Right forelimb (tissue), 1 donor: ENCODE results near the gene EPHB1.

ENCODE experiments used
- DNase-seq: peaks from one replicate; pipeline ENCODE4 v3.0.0-alpha.2; 2018

The EPHB1 gene

DNA sequence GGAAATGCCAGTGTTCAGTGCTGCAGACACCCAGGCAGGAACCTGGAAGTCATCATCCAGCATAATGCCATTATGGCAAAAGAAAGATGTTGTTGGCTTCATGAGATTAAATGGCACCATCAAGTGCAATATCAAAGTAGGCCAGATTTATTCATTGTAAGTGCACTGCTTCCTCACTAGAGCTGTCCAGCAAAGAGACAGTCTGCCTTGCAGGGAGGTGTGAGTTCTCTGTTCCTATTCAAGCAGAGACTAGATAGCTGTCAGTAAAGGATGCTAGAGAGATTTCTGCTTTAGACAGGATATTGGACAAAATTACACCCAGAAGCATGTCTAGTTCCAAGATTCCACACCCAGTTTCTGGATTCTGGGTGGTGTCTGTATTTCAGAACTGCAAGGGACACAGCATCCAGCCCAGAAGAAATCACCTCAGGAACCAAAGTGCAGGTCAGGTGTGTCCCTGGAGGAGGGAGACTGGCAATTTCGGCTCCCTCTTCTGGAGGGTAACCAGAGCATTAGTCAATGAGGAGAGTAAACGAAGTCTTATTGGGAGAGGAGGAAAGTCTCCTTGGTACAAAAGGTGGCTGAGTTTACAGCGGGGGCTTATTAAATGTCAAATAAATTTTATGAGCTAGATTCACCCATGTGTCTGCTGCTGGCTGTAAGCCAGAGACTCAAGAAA lies 377.3 kb downstream of the EPHB1 start:
- no peak for DNase-seq

DNA sequence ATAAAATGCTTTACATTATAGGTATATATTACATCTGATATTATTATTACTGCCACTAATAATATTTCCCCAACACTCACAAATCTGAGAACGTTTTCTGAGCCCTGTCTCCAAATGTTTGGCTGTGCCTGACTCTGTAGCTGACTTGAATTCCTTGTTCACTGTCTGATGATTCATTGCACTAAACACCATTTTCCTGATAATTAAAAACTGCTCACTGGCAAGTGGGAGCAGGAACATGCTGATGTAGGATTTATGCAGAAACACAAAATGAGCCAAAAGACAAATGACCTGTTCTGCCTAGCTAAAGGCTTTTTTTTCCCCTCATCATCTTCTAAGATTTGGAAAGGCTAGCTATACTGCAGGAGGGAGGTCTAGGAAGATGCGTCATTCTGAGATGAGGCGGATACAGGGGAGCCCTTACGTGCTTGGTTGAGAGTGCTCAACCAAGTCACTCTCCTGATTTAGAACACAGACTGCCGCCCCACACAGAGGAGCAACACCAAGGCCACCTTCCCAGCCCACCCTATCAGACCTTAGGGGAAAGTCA lies 380.7 kb downstream of the EPHB1 start:
- no peak for DNase-seq

DNA sequence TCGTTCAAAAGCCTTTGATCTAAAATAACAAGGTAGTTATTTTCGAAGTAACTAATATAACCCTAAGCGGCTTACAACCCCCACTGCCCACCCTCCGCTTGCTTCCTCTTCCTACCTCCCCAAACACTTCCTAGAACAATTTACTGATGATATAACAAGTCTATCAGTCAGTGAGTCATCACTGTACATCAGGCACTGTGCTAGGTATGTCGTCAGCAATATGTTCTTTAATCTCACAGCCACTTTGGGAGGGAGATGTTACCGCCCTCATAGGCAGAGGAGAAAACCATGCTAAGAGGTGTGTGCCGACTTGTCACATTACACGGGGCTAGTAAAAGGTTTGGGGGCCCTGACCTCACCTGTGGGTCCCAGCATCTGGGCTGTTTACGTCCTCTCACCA lies 381.8 kb downstream of the EPHB1 start:
- DNase-seq: no peak

DNA sequence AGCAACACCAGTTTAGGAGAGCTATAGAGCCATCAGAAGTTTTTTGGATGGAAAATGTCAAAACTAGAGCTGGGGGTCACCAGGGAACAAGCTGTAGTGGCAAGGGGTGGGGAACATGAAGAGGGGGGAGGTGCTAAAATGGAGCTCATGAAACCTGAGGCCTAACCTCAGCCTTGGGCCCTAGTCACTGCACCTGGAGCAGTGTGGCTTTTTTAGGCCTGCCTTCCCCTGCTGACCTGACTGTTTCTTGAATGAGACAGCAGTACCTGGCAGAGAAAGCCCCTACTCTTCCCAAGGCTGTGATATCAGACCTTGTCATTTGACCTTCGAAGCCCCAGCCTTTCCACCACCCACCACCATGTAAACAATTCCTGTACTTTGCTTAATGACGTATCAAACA lies 383.5 kb downstream of the EPHB1 start:
- DNase-seq: no peak

DNA sequence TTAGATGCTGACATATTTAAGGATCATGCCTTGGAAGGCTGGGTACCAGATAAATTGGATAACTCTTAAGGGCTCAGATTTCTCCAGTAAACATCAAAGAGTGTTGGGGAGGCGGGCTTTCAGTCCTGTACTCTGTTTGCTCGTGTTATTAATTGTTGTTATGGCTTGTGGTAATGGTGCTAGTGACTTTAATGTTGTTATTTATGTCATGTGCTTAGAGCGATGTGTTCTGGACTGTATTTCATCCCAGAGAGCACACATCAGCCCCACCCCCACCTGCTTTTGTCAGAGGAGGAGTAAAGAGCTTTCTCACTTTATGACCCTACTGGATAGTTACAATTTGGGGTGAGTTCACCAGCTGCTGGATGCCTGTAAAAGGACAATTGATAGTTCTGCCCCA lies 386.3 kb downstream of the EPHB1 start:
- no peak for DNase-seq

DNA sequence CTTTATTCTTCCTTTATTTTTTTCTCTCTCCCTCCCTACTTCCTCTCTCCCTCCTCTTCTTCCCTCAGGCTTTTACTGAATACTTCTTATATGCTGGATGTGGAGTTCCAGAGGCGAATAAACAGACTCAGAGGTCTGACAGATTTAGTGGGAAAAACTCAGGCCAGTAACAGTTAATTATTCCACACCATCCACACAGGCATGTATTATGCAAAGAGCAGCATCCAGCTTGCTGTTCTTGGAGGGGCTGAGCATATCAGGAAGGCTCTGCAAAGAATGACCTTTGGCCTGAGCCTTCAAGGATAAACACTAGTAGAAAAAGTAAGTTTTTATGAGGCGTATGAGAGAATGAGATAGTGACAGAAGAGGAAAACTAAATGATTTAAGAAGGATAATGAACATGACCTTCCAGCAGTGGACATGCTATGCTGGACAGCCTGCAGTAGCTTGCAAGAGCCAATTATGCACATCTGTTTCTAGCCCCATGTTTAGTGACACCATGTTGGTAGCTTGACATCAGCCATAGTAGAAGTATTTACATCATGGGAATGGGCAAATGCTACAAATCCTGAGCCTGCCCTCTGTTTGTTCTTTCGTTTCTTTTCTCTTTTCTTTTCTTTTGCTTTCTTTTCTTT lies 387.4 kb downstream of the EPHB1 start:
- no peak for DNase-seq

DNA sequence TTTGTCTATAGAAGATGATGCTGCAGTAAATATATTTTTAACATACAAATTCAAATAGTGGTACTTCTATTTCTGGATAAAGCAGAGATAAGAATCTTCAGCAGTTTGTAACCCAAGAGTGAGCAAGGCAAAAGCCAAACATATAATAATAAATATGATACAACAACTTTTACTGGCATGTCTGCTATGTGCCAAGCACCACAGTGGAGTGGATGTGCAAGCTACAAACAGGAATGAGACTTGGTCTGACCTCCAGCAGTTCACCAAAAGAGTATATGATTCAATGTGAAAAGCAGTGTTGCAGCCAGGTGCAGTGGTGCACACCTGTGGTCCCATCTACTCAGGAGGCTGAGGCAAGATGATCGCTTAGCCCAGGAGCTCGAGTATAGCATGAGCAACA lies 395.6 kb downstream of the EPHB1 start:
- no peak for DNase-seq

DNA sequence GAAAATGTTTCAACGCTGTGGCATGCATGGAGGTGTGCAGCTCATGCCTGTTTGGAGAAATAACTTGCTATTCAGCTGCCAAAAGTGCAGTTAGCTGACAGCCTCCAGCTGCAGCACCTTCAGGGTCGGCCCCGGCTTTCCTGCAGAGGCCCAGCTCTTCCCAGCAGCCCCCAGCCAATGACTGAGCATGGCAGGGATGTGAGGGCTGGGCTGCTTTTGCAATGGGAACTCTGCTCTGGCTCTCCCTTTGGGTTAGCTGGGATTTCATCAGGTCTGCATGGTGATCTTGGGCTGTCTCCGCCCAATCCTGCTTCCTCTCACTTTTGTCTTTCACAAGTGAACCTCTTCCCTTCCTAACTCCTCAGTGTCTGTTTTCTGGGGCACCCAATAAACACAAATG lies 396.6 kb downstream of the EPHB1 start:
- DNase-seq: no peak

DNA sequence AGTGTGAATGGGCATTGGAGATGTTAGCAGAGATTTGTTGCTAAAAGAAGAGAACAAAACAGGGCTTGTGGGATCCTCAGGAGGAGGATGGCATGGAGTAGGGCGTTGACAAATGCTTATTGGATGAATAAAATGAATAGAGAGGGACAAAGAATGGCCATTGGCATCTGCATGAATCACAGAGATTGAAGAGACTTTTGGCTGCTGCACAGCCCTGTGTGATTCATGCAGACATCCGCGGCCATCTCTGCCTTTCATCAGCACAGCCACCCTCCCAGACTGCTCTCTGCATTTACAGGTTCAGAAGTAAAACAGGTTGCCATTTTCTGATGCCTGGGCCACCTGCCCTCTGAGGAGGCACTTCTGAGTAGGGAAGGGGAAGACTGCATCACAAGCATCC lies 397.9 kb downstream of the EPHB1 start:
- DNase-seq: no peak

DNA sequence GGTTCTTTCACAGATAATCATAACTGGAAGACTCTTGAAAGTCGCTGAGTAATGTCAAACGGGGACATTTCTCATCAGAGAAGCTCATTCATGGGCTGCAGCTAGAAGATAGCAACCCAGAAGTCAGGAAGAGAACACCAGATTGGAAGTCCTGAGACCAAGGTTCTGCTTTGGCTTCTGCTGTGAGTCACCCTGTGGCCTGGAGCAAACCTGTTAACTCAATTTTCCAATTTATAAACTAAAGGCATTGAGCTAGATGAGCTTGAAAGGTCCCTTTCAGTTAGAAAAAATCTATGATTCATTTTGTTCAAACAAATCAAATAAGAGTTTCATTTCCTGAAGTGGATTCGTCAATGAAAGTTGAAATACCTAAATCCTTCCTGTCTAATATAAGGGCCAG lies 402.2 kb downstream of the EPHB1 start:
- DNase-seq: no peak

DNA sequence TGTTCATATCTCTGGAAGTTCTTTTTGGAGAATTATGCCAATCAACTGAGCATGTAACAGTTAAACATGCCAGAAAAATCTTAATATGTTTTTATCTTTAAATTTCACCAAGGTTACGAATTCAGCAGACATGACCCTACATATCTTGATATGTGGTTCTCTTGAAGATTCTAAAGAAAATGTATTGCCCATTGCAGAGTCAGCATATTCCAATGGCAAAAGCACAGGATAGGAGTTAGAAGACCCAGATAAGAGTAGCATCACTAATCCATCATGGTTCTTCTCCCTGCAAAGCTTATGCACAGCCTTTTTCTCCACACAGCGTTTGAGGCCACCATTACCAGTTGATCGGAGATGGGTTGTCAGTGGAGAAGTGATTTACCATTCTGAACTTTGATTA lies 402.8 kb downstream of the EPHB1 start:
- no peak for DNase-seq

DNA sequence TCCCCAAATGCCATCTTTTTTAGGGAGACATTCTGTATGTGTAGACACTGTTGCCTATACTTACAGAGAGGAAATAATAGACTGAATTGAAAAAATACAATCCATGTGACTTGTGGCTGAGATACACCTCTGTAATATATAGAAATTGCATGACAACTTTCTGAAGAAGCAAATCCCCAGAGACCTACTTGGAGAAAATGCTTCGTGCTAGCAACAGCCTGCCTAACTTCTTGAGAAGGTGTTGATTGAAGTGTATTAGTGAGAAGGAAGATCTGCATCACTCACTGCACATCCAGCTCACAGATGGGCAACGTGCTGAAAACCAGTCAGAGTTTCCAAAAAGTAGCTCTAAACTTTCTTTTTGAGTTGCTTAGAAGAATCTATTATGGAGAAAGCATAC lies 404.1 kb downstream of the EPHB1 start:
- no peak for DNase-seq

DNA sequence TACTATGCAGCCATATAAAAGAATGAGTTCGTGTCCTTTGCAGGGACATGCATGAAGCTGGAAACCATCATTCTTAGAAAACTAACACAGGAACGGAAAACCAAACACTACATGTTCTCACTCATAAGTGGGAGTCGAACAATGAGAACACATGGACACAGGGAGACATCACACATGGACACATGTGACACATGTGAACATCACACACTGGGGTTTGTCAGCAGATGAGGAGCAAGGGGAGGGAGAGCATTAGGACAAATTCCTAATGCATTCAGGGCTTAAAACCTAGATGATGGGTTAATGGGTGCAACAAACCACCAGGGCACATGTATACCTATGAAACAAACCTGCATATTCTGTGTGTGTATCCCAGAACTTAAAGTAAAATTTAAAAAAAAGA lies 408.0 kb downstream of the EPHB1 start:
- DNase-seq: no peak

DNA sequence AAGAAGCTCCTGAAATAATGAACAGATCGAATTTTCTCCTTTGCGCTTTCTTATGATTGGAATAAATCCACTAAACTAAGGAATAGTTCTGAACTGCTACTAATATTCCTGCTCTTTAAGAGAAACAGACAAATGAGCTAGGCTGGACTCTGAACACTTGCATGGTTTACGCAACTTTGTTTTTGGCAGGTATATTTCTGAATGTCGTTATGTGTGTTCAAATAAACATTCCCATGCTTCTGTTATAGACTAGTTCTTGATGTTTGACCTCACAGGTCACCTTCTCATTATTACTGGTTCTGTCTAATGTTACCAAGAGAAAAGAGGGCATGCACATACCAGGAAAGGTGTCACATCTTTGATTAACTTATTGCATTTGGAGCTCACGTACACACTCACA lies 418.2 kb downstream of the EPHB1 start:
- no peak for DNase-seq

DNA sequence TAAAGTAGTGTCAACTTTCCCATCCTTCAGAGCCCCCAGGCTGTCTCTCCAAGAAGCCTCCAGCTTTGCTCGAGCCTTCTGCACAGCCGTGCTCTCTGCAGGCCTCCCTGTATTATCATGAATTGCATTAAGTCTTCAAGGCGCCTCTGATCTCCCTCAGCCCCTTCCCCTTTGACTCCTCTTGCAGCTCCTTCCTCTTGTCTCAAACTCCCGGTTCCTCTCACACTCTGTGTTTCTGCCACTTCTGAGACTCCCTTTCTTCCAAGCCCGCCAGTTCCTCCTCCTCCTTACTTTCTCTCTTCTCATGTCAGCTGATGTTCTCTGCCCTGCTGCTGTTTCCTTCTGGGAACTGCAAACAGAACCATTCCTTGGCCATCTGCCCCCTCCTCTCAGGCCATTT lies 418.8 kb downstream of the EPHB1 start:
- no peak for DNase-seq

DNA sequence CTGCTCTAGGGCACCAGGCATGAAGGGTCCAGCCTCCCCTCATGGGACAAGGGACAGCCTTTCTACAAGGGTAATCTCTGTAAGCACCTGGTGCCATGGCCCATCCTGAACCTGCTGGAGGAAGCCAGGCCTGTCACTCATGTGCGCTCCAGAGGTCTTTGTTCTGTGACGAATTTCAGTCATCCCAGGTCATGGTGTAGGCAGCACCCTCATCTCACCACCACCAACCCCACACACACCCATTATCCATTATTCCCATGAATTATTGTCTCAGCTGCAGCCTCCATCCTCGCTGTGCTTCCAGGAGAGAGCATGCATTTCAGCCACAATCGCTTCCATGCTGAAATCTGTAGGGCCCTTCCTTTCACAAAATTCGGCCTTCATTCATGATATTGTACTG lies 419.3 kb downstream of the EPHB1 start:
- no peak for DNase-seq

DNA sequence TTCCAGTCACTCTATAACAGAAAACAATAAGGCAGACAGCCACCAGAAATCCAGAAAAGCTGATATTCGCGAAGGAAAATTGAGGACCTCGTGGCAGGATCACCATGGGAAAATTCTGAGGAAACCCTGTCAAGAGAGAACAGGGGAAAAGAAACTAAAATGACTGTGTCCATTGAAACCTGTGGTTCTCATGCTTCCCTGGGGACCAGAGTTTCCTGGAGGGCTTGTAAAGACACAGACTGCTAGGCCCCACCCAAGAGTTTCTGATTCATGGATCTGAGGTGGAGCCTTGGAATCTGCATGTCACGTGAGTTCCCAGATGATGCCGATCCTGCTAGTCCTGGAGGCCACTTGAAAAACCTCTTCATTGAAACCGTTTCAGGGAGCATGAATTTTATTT lies 420.5 kb downstream of the EPHB1 start:
- no peak for DNase-seq

DNA sequence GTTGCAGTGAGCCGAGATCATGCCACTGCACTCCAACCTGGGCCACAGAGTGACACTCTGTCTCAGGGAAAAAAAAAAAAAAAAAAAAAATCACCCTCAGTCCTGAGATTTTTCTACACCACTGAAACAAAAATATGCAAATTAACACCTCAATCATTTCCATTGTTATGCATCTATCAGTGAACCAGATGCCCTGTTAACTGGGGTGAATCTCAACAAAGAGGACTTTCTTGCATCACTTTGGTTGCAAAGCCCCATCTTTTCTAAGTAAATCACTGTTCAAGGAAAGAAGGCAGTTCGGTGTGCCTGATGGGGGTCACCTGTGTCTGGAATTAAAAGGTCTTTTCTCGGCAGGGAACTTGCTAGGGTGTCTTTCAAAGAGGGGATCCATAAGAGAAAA lies 421.6 kb downstream of the EPHB1 start:
- DNase-seq: no peak

DNA sequence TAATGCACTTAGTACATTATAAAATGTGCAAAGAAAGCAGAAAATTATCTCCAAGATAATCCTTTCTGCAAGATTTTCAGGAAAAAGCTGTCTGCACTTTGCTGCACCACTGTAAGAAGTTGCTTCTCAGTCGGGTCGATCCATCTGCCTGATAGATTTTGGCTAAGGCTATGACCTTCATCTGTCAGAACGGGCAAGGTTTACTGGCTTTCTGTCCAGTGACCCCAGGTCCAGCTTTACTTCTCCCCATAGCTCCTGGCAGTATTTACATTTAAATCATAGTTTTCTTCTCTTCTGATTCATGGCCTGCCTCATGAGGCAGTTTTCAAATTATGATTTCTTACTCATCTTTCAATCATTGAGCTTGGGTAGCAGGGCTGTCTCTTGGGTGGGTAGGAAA lies 422.7 kb downstream of the EPHB1 start:
- DNase-seq: no peak

DNA sequence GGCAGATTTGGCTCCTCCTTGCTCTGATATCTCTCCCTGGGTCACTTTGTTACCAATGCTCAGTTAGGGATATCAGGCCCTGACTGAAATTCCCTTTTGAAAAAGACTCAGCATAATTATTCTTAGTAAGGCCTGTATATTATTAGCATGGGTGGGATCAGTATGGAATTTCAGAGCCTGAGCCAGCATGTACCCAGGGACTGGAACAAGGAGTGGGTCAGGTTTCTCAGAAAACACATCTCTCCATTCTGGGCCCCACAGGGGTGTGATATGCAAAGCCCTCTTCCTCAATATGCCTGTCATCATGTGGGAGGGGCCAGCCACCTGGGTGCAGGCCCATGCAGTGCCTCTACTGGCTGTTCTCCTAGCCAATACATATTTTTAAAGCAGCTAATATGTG lies 423.2 kb downstream of the EPHB1 start:
- DNase-seq: no peak

DNA sequence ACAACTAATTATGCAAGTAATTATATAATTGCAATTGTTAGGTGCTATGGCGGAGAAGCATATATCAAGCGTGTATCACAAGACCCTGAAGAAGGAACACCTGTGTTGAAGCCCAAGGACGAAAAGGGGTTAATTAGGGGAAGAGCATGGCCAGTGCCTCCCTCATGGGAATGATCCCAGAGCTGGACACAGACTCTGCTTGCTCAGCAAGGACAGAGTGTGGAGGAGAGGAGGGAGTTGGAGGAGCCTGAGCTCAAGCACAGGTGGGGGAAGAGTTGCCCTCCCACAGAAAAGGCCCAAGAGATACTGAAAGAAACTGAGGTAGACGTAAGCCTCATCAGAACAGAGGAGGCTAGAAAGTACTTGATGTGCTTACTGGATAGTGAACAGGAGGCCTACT lies 423.7 kb downstream of the EPHB1 start:
- no peak for DNase-seq

DNA sequence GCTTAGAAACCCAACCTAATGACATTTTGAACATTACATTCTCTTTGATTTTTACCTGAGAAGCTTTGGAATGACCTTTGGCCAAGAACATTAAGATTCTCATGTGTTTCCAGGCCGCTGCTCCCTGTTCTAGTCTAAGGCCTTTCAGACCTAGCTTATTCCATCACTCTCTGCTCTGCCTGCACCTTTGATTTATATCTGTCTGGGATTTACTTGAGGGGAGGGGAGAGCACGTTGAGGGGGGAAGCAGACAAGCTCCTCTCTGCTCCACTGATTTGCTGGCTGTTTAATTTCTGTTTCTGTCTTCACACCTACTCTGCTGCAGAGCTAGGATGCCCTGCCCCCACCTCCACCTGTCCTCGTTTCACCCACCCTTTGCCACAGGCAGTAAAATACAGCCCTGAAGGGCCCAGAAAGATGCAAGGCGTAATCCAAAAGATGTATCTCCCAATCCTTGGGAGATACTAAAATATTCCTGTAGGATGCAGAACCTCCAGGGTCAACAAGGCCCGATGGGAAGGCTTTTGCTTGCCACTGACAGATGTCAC lies 429.8 kb downstream of the EPHB1 start:
- no peak for DNase-seq

DNA sequence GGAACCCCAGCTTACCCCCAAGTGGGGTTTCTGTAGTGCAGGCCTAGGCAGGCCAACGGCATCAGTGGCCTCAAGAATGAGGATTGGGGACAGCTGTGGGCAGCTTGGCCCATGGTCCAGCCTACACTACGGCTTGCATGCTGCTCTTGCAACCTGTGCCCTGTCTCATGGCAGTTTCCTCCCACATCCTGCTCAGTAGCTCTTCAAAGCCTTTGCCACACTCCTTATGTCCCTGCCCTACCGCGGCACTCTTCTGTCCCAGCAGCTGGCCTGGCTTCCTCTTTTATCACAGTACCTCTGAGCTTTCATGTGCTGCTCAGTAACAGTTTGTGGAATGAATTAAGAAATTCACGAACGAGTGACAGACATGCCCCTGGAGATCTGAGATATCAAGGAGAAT lies 431.0 kb downstream of the EPHB1 start:
- no peak for DNase-seq

DNA sequence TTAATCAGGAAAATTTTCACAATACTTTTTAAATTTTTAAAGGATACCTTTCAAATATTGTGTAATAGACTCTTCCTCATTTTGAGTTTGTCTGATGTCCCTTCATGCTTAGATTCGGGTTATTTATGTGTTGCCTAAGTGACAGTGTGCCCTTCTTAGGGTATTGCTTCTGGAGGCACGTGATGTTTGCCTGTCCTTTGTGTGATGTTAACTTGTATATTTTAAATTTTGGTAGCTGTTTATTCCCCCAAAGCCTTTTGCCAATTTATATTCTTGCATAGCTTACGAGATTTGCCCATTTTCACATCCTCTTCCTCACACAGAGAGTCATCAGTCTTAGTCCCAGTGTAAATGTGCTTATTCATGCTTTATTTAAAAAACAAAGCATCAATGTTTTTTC lies 433.1 kb downstream of the EPHB1 start:
- no peak for DNase-seq

DNA sequence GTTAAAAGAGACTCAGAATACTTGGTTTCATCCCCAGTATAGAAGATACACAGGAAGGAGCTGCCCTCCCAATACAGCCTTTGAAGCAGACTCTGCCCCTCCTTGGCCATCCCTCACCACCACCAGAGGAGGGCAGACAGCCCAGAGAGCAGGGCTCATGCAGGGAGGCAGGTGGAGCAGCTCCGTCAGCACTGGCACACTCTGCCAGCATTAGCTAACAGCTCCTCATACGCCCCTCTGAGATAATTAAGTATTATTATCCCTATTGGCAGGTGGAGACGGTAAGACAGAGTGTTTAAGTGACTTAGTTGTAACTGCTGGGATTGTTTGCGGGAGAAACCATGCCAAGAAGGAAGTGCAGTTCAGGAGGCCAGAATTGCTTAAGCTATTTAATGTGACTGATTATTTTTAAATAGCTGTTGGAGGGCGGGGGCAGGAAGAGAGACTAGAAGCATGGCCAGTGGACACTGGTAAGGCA lies 434.0 kb downstream of the EPHB1 start:
- DNase-seq: no peak
